SK-N-SH treated with all-trans-retinoic acid at 6 μM for 48 hours (cell line): ENCODE data around the gene AMOTL1.
"Not testable (repeated sequence)": the region's sequence is repeated elsewhere in the genome, so short reads cannot be mapped to it uniquely, and the experiment has no call there.

Source experiments
- ATAC-seq: fragments of 200-7000 bp; cut with Tn5 transposase; 3 replicates; pipeline ENCODE4 v1.9.1; 2020; ENCODE audit warnings: mild to moderate bottlenecking, moderate library complexity
- ARNTL ChIP-seq: fragments of 450-650 bp; formaldehyde crosslinking; IDR thresholded peaks from 2 replicates; pipeline ENCODE4 v1.5.0; 2020; ENCODE audit warnings: low read depth, mild to moderate bottlenecking, moderate library complexity, borderline replicate concordance
- BACH2 ChIP-seq: fragments of 250-450 bp; sonication (Bioruptor Pico); IDR thresholded peaks from 2 replicates; pipeline ENCODE4 v1.9.0; 2021; ENCODE audit warnings: mild to moderate bottlenecking, borderline replicate concordance
- CSDC2 ChIP-seq: fragments of 250-450 bp; sonication (Bioruptor Pico); IDR thresholded peaks from 2 replicates; pipeline ENCODE4 v1.5.0; 2020; ENCODE audit warnings: mild to moderate bottlenecking, moderate library complexity
- ESRRG ChIP-seq: fragments of 250-450 bp; sonication (Bioruptor Pico); IDR thresholded peaks from 2 replicates; pipeline ENCODE4 v1.6.1; 2021; ENCODE audit warnings: mild to moderate bottlenecking
- GLIS3 ChIP-seq: fragments of 250-450 bp; sonication (Bioruptor Pico); IDR thresholded peaks from 2 replicates; pipeline ENCODE4 v1.5.0; 2020; ENCODE audit warnings: mild to moderate bottlenecking, moderate library complexity
- ISL1 ChIP-seq: fragments of 250-450 bp; sonication (Bioruptor Pico); IDR thresholded peaks from 2 replicates; pipeline ENCODE4 v2.1.2; 2022; ENCODE audit warnings: mild to moderate bottlenecking, moderate library complexity
- PATZ1 ChIP-seq: fragments of 250-450 bp; sonication (Bioruptor Pico); IDR thresholded peaks from 2 replicates; pipeline ENCODE4 v1.8.0; 2020; ENCODE audit warnings: mild to moderate bottlenecking, moderate library complexity, borderline replicate concordance
- PPARA ChIP-seq: fragments of 250-450 bp; sonication (Bioruptor Pico); IDR thresholded peaks from 2 replicates; pipeline ENCODE4 v1.5.0; 2020; ENCODE audit warnings: mild to moderate bottlenecking, borderline replicate concordance
- RARB ChIP-seq: fragments of 250-450 bp; sonication (Bioruptor Pico); IDR thresholded peaks from 2 replicates; pipeline ENCODE4 v1.8.0; 2021; ENCODE audit warnings: mild to moderate bottlenecking, moderate library complexity
- SNAI2 ChIP-seq: fragments of 250-450 bp; sonication (Bioruptor Pico); IDR thresholded peaks from 2 replicates; pipeline ENCODE4 v1.5.0; 2020; ENCODE audit warnings: mild to moderate bottlenecking, moderate library complexity
- TOX ChIP-seq: fragments of 250-450 bp; sonication (Bioruptor Pico); IDR thresholded peaks from 2 replicates; pipeline ENCODE4 v1.8.0; 2021; ENCODE audit warnings: mild to moderate bottlenecking, moderate library complexity, borderline replicate concordance
- TSHZ2 ChIP-seq: fragments of 250-450 bp; sonication (Bioruptor Pico); IDR thresholded peaks from 2 replicates; pipeline ENCODE4 v1.5.0; 2020; ENCODE audit warnings: mild to moderate bottlenecking, moderate library complexity
- ZC3H10 ChIP-seq: fragments of 250-450 bp; sonication (Bioruptor Pico); IDR thresholded peaks from 2 replicates; pipeline ENCODE4 v1.5.1; 2021; ENCODE audit warnings: mild to moderate bottlenecking, moderate library complexity
- ZFP3 ChIP-seq: fragments of 250-450 bp; sonication (Bioruptor Pico); IDR thresholded peaks from 2 replicates; pipeline ENCODE4 v1.5.0; 2020; ENCODE audit warnings: mild to moderate bottlenecking, moderate library complexity
- ZFP30 ChIP-seq: fragments of 450-650 bp; formaldehyde crosslinking; IDR thresholded peaks from 2 replicates; pipeline ENCODE4 v1.5.0; 2022; ENCODE audit warnings: mild to moderate bottlenecking, moderate library complexity
- ZNF565 ChIP-seq: fragments of 450-650 bp; formaldehyde crosslinking; conservative IDR thresholded peaks from 2 replicates; pipeline ENCODE4 v1.5.0; 2020; ENCODE audit warnings: low read depth, mild to moderate bottlenecking, moderate library complexity
- ZNF8 ChIP-seq: fragments of 450-650 bp; formaldehyde crosslinking; IDR thresholded peaks from 2 replicates; pipeline ENCODE4 v1.5.0; 2020; ENCODE audit warnings: mild to moderate bottlenecking, moderate library complexity
- TF ChIP-seq, protein P1 (sequence below): fragments of 250-450 bp; sonication (Bioruptor Pico); IDR thresholded peaks from 2 replicates; pipeline ENCODE4 v1.5.1; 2021; ENCODE audit warnings: mild to moderate bottlenecking, moderate library complexity
- TF ChIP-seq, protein P2 (sequence below): fragments of 250-450 bp; sonication (Bioruptor Pico); IDR thresholded peaks from 2 replicates; pipeline ENCODE4 v1.5.1; 2020; ENCODE audit warnings: low read depth, mild to moderate bottlenecking, moderate library complexity
- TF ChIP-seq, protein P3 (sequence below): fragments of 250-450 bp; sonication (Bioruptor Pico); IDR thresholded peaks from 2 replicates; pipeline ENCODE4 v1.8.0; 2021; ENCODE audit warnings: low read depth, mild to moderate bottlenecking, moderate library complexity, borderline replicate concordance

AMOTL1 gene

GRCh38 chr11:94791216-94791889 is 23.2 kb downstream of the AMOTL1 start:
- TF ChIP-seq PPARA (CRISPR knock-in tag), result no peak
- TF ChIP-seq ZNF565 (CRISPR knock-in tag), result no peak
- TF ChIP-seq, all 23 proteins: peak for 0
- no peak for ATAC-seq

GRCh38 chr11:94791942-94792341 is 23.8 kb downstream of the AMOTL1 start:
- not testable (repeated sequence) for ATAC-seq

GRCh38 chr11:94792451-94792850 is 24.3 kb downstream of the AMOTL1 start:
- ATAC-seq, result no peak
- TF ChIP-seq BACH2 (CRISPR knock-in tag) (no peak), TSHZ2 (CRISPR knock-in tag) (no peak), ARNTL (no peak), PATZ1 (CRISPR knock-in tag) (no peak), ZC3H10 (CRISPR knock-in tag) (no peak), TOX (CRISPR knock-in tag) (no peak), ISL1 (CRISPR knock-in tag) (no peak), ZNF8 (CRISPR knock-in tag) (no peak), SNAI2 (CRISPR knock-in tag) (no peak), ZFP30 (CRISPR knock-in tag) (no peak)
- TF ChIP-seq, protein P1, sequence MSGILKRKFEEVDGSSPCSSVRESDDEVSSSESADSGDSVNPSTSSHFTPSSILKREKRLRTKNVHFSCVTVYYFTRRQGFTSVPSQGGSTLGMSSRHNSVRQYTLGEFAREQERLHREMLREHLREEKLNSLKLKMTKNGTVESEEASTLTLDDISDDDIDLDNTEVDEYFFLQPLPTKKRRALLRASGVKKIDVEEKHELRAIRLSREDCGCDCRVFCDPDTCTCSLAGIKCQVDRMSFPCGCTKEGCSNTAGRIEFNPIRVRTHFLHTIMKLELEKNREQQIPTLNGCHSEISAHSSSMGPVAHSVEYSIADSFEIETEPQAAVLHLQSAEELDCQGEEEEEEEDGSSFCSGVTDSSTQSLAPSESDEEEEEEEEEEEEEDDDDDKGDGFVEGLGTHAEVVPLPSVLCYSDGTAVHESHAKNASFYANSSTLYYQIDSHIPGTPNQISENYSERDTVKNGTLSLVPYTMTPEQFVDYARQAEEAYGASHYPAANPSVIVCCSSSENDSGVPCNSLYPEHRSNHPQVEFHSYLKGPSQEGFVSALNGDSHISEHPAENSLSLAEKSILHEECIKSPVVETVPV, result no peak
- TF ChIP-seq, protein P2, sequence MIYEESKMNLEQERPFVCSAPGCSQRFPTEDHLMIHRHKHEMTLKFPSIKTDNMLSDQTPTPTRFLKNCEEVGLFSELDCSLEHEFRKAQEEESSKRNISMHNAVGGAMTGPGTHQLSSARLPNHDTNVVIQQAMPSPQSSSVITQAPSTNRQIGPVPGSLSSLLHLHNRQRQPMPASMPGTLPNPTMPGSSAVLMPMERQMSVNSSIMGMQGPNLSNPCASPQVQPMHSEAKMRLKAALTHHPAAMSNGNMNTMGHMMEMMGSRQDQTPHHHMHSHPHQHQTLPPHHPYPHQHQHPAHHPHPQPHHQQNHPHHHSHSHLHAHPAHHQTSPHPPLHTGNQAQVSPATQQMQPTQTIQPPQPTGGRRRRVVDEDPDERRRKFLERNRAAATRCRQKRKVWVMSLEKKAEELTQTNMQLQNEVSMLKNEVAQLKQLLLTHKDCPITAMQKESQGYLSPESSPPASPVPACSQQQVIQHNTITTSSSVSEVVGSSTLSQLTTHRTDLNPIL, result no peak
- TF ChIP-seq, protein P3, sequence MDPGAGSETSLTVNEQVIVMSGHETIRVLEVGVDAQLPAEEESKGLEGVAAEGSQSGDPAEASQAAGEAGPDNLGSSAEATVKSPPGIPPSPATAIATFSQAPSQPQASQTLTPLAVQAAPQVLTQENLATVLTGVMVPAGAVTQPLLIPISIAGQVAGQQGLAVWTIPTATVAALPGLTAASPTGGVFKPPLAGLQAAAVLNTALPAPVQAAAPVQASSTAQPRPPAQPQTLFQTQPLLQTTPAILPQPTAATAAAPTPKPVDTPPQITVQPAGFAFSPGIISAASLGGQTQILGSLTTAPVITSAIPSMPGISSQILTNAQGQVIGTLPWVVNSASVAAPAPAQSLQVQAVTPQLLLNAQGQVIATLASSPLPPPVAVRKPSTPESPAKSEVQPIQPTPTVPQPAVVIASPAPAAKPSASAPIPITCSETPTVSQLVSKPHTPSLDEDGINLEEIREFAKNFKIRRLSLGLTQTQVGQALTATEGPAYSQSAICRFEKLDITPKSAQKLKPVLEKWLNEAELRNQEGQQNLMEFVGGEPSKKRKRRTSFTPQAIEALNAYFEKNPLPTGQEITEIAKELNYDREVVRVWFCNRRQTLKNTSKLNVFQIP (CRISPR knock-in tag), result no peak

DNA sequence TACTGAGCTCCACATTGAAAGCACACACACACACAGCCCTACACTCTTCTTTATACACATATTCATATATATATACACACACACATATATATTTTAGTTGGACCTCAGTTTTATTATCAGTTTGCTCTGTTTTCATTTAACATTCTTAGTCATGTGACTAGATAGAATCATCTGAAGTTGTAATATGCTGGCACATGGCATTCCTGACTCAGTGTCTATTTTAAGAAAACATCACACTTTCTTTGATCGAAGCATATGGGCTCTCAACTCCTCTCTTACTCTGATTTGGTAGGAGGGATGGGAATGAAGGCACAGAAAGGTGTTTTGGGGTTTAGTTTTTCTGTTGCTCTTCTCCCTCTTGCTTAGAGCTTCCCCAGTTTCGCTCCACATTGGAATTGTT is 24.8 kb downstream of the AMOTL1 start:
- ATAC-seq, result no peak
- TF ChIP-seq CSDC2 (CRISPR knock-in tag), result no peak
- TF ChIP-seq ZC3H10 (CRISPR knock-in tag), result no peak
- TF ChIP-seq, protein P1, result no peak
- no peak for TF ChIP-seq ZFP30 (CRISPR knock-in tag)
- TF ChIP-seq PPARA (CRISPR knock-in tag), result no peak
- TF ChIP-seq, protein P2, result no peak
- no peak for TF ChIP-seq TOX (CRISPR knock-in tag)
- no peak for TF ChIP-seq GLIS3 (CRISPR knock-in tag)
- no peak for TF ChIP-seq PATZ1 (CRISPR knock-in tag)
- no peak for TF ChIP-seq BACH2 (CRISPR knock-in tag)
- TF ChIP-seq ARNTL, result no peak
- no peak for TF ChIP-seq ISL1 (CRISPR knock-in tag)
- no peak for TF ChIP-seq RARB
- TF ChIP-seq ZNF565 (CRISPR knock-in tag), result no peak
- TF ChIP-seq ESRRG (CRISPR knock-in tag), result no peak
- TF ChIP-seq ZFP3, result no peak
- TF ChIP-seq SNAI2 (CRISPR knock-in tag), result no peak
- TF ChIP-seq, all 23 proteins: peak for 0
